Stimulated activated CD4-positive, alpha-beta T cell treated with anti-CD3 and anti-CD28 coated beads, Interleukin-15, amount 100 ng/mL, for 48 hours (primary cell): ENCODE data around the gene FBXO38.
A peak's percentile ranks its signal among the peaks of the same experiment; 100 is the strongest.

Source experiments
- DNase-seq, 2 donors: peaks; one replicate each; pipeline ENCODE4 v3.0.0-alpha.2; 2020; ENCODE audit warnings: low read depth in 2 of 2

Gene FBXO38

GRCh38 chr5:148474025-148474511 is 90.3 kb downstream of the FBXO38 start:
- no peak for DNase-seq

- DNase-seq, result no peak
Measured at GRCh38 chr5:148476302-148476701, 92.5 kb downstream of the FBXO38 start.

GRCh38 chr5:148477429-148477828 is 93.7 kb downstream of the FBXO38 start:
- no peak for DNase-seq

- no peak for DNase-seq
Measured at GRCh38 chr5:148482196-148482595, 98.4 kb downstream of the FBXO38 start.

- peak; percentile 38 to 57 for DNase-seq
Measured at GRCh38 chr5:148482697-148483462, 99.1 kb downstream of the FBXO38 start.

- DNase-seq, result no peak
Measured at GRCh38 chr5:148483750-148484149, 100.0 kb downstream of the FBXO38 start.

GRCh38 chr5:148484651-148485050 is 100.9 kb downstream of the FBXO38 start:
- DNase-seq, result no peak

GRCh38 chr5:148486456-148486855 is 102.7 kb downstream of the FBXO38 start:
- DNase-seq, result no peak

GRCh38 chr5:148488757-148489156 is 105.0 kb downstream of the FBXO38 start:
- DNase-seq, result no peak

- no peak for DNase-seq
Measured at GRCh38 chr5:148491015-148491792, 107.4 kb downstream of the FBXO38 start.

GRCh38 chr5:148491793-148492184 is 108.0 kb downstream of the FBXO38 start:
- DNase-seq, result no peak

- DNase-seq, result no peak
Measured at GRCh38 chr5:148492351-148492750, 108.6 kb downstream of the FBXO38 start.
